SK-N-SH treated with all-trans-retinoic acid at 6 μM for 48 hours (cell line): ENCODE results near the gene ARHGAP26.

Experiments used
- BACH2 ChIP-seq: fragments of 250-450 bp; sonication (Bioruptor Pico); IDR thresholded peaks from 2 replicates; pipeline ENCODE4 v1.9.0; 2021; ENCODE audit warnings: mild to moderate bottlenecking, borderline replicate concordance
- SNAI2 ChIP-seq: fragments of 250-450 bp; sonication (Bioruptor Pico); IDR thresholded peaks from 2 replicates; pipeline ENCODE4 v1.5.0; 2020; ENCODE audit warnings: mild to moderate bottlenecking, moderate library complexity
- TF ChIP-seq, protein P1 (sequence below): fragments of 250-450 bp; sonication (Bioruptor Pico); IDR thresholded peaks from 2 replicates; pipeline ENCODE4 v1.8.0; 2020; ENCODE audit warnings: mild to moderate bottlenecking, moderate library complexity, borderline replicate concordance

DNA sequence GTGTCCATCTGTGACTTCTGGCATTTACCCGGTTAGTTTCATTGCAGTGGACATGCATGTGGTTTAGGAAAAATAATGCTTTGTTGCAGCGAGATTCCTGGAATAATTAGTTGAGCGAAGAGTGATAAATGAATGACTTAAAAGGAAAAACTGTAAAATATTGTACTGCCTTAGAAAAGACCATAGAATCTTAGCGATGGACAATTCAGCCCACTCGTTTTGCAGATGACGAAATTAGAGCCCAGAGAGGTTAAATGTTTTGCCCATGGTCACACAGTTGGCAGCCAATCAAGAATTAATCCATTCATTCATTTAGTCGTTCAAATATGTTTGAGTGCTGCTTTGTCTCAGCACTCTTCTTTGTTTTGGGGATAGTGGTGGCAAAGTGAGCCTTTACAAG, 107.9 kb downstream of the ARHGAP26 start:
- TF ChIP-seq SNAI2 (CRISPR knock-in tag) (no peak), BACH2 (CRISPR knock-in tag) (no peak)
- TF ChIP-seq, protein P1, sequence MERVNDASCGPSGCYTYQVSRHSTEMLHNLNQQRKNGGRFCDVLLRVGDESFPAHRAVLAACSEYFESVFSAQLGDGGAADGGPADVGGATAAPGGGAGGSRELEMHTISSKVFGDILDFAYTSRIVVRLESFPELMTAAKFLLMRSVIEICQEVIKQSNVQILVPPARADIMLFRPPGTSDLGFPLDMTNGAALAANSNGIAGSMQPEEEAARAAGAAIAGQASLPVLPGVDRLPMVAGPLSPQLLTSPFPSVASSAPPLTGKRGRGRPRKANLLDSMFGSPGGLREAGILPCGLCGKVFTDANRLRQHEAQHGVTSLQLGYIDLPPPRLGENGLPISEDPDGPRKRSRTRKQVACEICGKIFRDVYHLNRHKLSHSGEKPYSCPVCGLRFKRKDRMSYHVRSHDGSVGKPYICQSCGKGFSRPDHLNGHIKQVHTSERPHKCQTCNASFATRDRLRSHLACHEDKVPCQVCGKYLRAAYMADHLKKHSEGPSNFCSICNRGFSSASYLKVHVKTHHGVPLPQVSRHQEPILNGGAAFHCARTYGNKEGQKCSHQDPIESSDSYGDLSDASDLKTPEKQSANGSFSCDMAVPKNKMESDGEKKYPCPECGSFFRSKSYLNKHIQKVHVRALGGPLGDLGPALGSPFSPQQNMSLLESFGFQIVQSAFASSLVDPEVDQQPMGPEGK, result no peak
